Purkinje cell (primary cell): Measurements from ENCODE around the gene GPR139. TPM values are rescaled to one million over a fixed set of nuclear protein-coding genes. Genes with fewer than 3 reads are reported as not detected.

ENCODE experiments used
- polyA plus RNA-seq: library from polyadenylated mRNA; unstranded; fragments of >200 nt; fragmentation: Nextera tagmentation; gene quantifications from 2 replicates; pipeline ENCODE4 v1.2.1, GENCODE V29; 2014

Gene GPR139
- polyA plus RNA-seq, result not detected in 2 replicates

DNA sequence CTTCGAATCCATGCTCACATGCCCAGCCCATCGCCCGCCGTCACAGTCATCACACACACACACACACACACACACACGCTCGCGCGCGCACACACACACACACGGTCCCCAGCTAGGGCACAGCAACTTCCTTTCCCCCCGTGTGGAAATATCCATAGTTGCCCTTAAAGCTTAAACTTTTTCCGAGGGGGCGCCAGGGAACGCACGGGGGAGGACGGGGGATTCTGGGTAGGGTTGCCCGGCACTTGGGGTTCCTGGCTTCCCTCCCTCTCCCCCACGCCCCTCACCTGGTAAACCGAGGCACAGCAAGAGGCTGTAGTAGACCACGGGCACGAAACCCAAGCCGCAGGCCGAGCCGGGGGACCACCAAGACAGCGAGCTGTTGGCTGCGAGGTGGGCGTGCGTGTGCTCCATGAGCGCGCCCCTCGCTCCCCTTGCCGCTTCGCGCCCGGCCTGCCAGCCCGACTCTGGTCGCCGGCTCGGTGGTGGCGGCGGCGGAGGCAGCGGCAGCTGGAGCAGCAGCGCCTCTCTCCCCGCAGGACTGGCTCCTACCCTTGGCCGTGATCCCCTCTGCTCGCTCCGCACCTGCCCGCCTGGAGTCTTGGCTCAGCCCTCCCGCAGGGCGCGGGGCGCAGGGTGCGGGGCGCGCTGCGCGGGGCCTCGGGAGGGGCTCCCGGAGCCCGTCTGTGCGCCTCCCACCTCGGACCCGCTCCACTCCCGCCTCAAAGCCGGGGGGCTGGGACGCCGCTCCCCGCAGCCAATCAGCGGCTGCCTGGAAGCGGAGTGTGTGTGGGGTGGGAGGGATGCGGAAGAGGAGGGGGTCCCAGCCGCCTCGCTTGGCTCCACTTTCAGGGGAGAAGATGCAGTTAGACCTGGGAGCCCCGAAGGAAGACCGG is at the start of gene GPR139:
GPR139 (minus strand) TSS at position 688 of the 896 bp plus-strand sequence; CDS start at position 414, 274 bp downstream.

Other genes starting within 250 kb of the GPR139 start
- gene GPRC5B, start 189.0 kb downstream of the GPR139 start, polyA plus RNA-seq, result 3,631 and 4,196 TPM in 2 replicates